Measurements from ENCODE around the gene SLC1A7. TPM values are rescaled to one million over a fixed set of nuclear protein-coding genes. Genes with fewer than 3 reads are reported as not detected.
A peak's percentile ranks its signal among the peaks of the same experiment; 100 is the strongest.

SLC1A7 gene
- total RNA-seq, 1 experiment from 2014 or later: 0.31 TPM

DNA sequence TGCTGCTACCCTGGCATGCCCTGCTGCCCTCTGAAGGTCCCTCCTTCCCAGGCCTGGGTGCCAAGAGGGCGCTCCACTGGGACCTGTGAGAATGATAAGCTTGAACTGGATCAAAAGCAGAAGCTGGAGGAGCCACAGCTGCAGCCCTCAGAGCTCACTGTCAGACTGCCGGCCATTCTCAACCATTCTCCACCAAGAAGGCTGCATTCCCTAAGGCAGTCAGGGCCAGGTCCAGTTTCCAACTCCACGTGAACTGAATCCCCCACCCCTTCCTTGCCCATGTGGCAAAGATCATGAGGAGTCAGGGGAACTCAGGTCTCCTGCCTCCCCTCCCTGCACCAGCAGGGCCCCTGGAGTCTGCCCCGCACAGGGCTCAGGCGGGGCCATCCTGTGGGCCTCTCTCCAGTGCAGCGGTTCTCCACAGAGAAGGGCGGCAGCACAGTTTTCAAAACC is 19.5 kb downstream of the SLC1A7 start:
- POLR2A ChIA-PET: interaction anchor here (0.5 kb wide), 1 partner anchor 867 kb away, joined by 3 read pairs; no protein-coding TSS in a partner anchor
- no peak for TF ChIP-seq POLR2AphosphoS5 (IDR thresholded peaks at IDR 0.05; ENCODE audit: low read depth, low read length)
- TF ChIP-seq, protein P1, sequence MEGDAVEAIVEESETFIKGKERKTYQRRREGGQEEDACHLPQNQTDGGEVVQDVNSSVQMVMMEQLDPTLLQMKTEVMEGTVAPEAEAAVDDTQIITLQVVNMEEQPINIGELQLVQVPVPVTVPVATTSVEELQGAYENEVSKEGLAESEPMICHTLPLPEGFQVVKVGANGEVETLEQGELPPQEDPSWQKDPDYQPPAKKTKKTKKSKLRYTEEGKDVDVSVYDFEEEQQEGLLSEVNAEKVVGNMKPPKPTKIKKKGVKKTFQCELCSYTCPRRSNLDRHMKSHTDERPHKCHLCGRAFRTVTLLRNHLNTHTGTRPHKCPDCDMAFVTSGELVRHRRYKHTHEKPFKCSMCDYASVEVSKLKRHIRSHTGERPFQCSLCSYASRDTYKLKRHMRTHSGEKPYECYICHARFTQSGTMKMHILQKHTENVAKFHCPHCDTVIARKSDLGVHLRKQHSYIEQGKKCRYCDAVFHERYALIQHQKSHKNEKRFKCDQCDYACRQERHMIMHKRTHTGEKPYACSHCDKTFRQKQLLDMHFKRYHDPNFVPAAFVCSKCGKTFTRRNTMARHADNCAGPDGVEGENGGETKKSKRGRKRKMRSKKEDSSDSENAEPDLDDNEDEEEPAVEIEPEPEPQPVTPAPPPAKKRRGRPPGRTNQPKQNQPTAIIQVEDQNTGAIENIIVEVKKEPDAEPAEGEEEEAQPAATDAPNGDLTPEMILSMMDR (IDR thresholded peaks at IDR 0.05): no peak
- no peak for TF ChIP-seq TCF7L2 (IDR thresholded peaks at IDR 0.05; ENCODE audit: low read depth, low read length)
- no peak for TF ChIP-seq SIN3A (IDR thresholded peaks at IDR 0.05; ENCODE audit: borderline replicate concordance, insufficient read depth, low read depth, low read length)
- TF ChIP-seq, protein P2, sequence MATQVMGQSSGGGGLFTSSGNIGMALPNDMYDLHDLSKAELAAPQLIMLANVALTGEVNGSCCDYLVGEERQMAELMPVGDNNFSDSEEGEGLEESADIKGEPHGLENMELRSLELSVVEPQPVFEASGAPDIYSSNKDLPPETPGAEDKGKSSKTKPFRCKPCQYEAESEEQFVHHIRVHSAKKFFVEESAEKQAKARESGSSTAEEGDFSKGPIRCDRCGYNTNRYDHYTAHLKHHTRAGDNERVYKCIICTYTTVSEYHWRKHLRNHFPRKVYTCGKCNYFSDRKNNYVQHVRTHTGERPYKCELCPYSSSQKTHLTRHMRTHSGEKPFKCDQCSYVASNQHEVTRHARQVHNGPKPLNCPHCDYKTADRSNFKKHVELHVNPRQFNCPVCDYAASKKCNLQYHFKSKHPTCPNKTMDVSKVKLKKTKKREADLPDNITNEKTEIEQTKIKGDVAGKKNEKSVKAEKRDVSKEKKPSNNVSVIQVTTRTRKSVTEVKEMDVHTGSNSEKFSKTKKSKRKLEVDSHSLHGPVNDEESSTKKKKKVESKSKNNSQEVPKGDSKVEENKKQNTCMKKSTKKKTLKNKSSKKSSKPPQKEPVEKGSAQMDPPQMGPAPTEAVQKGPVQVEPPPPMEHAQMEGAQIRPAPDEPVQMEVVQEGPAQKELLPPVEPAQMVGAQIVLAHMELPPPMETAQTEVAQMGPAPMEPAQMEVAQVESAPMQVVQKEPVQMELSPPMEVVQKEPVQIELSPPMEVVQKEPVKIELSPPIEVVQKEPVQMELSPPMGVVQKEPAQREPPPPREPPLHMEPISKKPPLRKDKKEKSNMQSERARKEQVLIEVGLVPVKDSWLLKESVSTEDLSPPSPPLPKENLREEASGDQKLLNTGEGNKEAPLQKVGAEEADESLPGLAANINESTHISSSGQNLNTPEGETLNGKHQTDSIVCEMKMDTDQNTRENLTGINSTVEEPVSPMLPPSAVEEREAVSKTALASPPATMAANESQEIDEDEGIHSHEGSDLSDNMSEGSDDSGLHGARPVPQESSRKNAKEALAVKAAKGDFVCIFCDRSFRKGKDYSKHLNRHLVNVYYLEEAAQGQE (IDR thresholded peaks at IDR 0.05; ENCODE audit: insufficient read depth in 1 of 2, low read depth in 2 of 2, low read length in 1 of 2): no peak
- no peaks in the 10 kb centered on the region for H3K27me3 ChIP-seq (ENCODE audit: control insufficient read depth, insufficient read depth, low read length)
- CTCF ChIA-PET: no interaction called here
- H3K4me3 ChIP-seq (ENCODE audit: low read depth in 2 of 2, low read length in 2 of 2): no peak overlapping the region
- no peak overlapping the region for H3K27ac ChIP-seq (ENCODE audit: low read length)
- ATAC-seq: no peak
- no peaks in the 10 kb centered on the region for H3K36me3 ChIP-seq (ENCODE audit: control insufficient read depth, insufficient read depth, low read length)
- intact Hi-C loops (cut with micrococcal nuclease; ENCODE audit: unreplicated experiment) (no loop called here), in situ Hi-C loops (cut with HindIII; ENCODE audit: low pct_unique_long_range_greater_than_20kb, low sequenced_read_pairs) (no loop called here)
- peaks cover 6% of the 10 kb centered on the region for H3K4me1 ChIP-seq (ENCODE audit: control insufficient read depth, insufficient read depth, low read length)
- BruUV-seq (replicated peaks): no TSS peak
- no peak for DNase-seq (ENCODE audit: low read depth, low spot score)
- no peaks in the 10 kb centered on the region for H3K9me3 ChIP-seq (ENCODE audit: control insufficient read depth, insufficient read depth, low read depth, low read length)

DNA sequence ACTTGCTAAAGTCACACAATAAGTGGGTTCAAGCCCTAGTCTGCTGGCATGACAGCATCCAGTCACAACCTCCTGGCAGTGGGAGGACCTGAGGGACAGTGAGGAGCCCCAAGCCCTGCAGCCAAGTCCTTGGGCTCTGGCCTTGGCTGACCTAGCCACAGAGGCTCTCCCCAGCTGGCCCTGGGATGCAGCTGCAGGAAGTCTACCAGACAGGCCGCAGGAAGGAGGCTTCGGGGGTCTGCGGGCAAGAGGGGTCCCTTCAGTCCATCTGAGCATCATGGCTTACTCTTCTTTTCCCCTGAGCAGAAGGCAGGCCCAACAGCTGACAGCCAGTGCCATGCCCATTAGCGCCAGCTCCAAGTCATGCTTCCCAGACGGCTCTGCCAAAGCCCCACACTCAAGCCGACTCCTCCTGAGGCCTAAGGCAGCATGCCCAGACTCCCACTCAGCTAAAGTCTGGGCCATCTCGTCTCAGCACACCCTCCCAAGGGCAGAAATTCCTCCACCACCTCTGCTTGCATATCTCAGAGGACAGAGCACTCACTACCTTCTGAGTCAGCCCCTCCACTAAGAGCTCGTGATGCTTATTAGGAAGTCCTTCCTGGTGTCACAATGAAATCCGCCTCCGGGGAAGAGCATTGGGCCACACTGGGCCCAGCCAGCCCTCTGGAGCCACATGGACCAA is 20.1 kb downstream of the SLC1A7 start:
- in situ Hi-C loops (cut with HindIII; ENCODE audit: low pct_unique_long_range_greater_than_20kb, low sequenced_read_pairs) (no loop called here), intact Hi-C loops (cut with micrococcal nuclease; ENCODE audit: unreplicated experiment) (no loop called here)
- ChIA-PET CTCF (no interaction called here), POLR2A (interaction anchor here (0.5 kb wide), 1 partner anchor 868 kb away, joined by 3 read pairs; no protein-coding TSS in a partner anchor)
- H3K4me3 ChIP-seq (ENCODE audit: low read depth in 2 of 2, low read length in 2 of 2): no peak overlapping the region
- no peaks in the 10 kb centered on the region for H3K9me3 ChIP-seq (ENCODE audit: control insufficient read depth, insufficient read depth, low read depth, low read length)
- ATAC-seq (peak; percentile 28; the same call in 1 of the 2 replicates), DNase-seq (ENCODE audit: low read depth, low spot score) (no peak)
- no peaks in the 10 kb centered on the region for H3K36me3 ChIP-seq (ENCODE audit: control insufficient read depth, insufficient read depth, low read length)
- no peak for TF ChIP-seq TCF7L2 (IDR thresholded peaks at IDR 0.05; ENCODE audit: low read depth, low read length)
- TF ChIP-seq, protein P2 (IDR thresholded peaks at IDR 0.05; ENCODE audit: insufficient read depth in 1 of 2, low read depth in 2 of 2, low read length in 1 of 2): no peak
- no peak for TF ChIP-seq POLR2AphosphoS5 (IDR thresholded peaks at IDR 0.05; ENCODE audit: low read depth, low read length)
- H3K27ac ChIP-seq (ENCODE audit: low read length): no peak overlapping the region
- BruUV-seq (replicated peaks): no TSS peak
- peaks cover 6% of the 10 kb centered on the region for H3K4me1 ChIP-seq (ENCODE audit: control insufficient read depth, insufficient read depth, low read length)
- H3K27me3 ChIP-seq (ENCODE audit: control insufficient read depth, insufficient read depth, low read length): no peaks in the 10 kb centered on the region
